ENCODE data around the gene CCDC78. TPM values are rescaled to one million over a fixed set of nuclear protein-coding genes. Genes with fewer than 3 reads are reported as not detected.
A peak's percentile ranks its signal among the peaks of the same experiment; 100 is the strongest.

The CCDC78 gene
- total and polyA plus RNA-seq, 2 of the 13 experiments (the other 11 are each of a cell fraction or from before 2014, with no cell fraction given) = 0.53 to 1.5 TPM

- TF ChIP-seq RXRA (CRISPR knock-in tag; IDR thresholded peaks at IDR 0.05) (no peak), ZNF431 (CRISPR knock-in tag; IDR thresholded peaks at IDR 0.05; ENCODE audit: borderline replicate concordance, low read depth) (no peak), PRDM10 (CRISPR knock-in tag; IDR thresholded peaks at IDR 0.05; ENCODE audit: low read depth) (no peak), ZNF232 (CRISPR knock-in tag; IDR thresholded peaks at IDR 0.05; ENCODE audit: borderline replicate concordance) (peak; percentile 73; the same call in 1 of the 2 replicates), RBM22 (optimal IDR thresholded peaks at IDR 0.05; ENCODE audit: low read length) (no peak), FOXJ3 (CRISPR knock-in tag; IDR thresholded peaks at IDR 0.05; ENCODE audit: borderline replicate concordance) (no peak), LCORL (IDR thresholded peaks at IDR 0.05) (no peak), LCORL (CRISPR knock-in tag; IDR thresholded peaks at IDR 0.05) (no peak), ZNF251 (CRISPR knock-in tag; IDR thresholded peaks at IDR 0.05) (no peak), ZNF430 (CRISPR knock-in tag; IDR thresholded peaks at IDR 0.05) (no peak), POLR2A (IDR thresholded peaks at IDR 0.05; ENCODE audit: insufficient read depth in 1 of 2, low read depth in 2 of 2, low read length in 2 of 2) (no peak), THYN1 (CRISPR knock-in tag; IDR thresholded peaks at IDR 0.05; ENCODE audit: borderline replicate concordance, low read depth) (no peak), SOX13 (IDR thresholded peaks at IDR 0.05) (no peak), SOX13 (CRISPR knock-in tag; conservative IDR thresholded peaks at IDR 0.05 in 1 of 2, IDR thresholded peaks at IDR 0.05 in 1 of 2) (no peak), ZNF124 (CRISPR knock-in tag; IDR thresholded peaks at IDR 0.05) (peak; percentile 37; the same call in 1 of the 2 replicates)
- TF ChIP-seq, protein P1, sequence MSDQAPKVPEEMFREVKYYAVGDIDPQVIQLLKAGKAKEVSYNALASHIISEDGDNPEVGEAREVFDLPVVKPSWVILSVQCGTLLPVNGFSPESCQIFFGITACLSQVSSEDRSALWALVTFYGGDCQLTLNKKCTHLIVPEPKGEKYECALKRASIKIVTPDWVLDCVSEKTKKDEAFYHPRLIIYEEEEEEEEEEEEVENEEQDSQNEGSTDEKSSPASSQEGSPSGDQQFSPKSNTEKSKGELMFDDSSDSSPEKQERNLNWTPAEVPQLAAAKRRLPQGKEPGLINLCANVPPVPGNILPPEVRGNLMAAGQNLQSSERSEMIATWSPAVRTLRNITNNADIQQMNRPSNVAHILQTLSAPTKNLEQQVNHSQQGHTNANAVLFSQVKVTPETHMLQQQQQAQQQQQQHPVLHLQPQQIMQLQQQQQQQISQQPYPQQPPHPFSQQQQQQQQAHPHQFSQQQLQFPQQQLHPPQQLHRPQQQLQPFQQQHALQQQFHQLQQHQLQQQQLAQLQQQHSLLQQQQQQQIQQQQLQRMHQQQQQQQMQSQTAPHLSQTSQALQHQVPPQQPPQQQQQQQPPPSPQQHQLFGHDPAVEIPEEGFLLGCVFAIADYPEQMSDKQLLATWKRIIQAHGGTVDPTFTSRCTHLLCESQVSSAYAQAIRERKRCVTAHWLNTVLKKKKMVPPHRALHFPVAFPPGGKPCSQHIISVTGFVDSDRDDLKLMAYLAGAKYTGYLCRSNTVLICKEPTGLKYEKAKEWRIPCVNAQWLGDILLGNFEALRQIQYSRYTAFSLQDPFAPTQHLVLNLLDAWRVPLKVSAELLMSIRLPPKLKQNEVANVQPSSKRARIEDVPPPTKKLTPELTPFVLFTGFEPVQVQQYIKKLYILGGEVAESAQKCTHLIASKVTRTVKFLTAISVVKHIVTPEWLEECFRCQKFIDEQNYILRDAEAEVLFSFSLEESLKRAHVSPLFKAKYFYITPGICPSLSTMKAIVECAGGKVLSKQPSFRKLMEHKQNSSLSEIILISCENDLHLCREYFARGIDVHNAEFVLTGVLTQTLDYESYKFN (CRISPR knock-in tag; conservative IDR thresholded peaks at IDR 0.05) = no peak
- TF ChIP-seq, protein P2, sequence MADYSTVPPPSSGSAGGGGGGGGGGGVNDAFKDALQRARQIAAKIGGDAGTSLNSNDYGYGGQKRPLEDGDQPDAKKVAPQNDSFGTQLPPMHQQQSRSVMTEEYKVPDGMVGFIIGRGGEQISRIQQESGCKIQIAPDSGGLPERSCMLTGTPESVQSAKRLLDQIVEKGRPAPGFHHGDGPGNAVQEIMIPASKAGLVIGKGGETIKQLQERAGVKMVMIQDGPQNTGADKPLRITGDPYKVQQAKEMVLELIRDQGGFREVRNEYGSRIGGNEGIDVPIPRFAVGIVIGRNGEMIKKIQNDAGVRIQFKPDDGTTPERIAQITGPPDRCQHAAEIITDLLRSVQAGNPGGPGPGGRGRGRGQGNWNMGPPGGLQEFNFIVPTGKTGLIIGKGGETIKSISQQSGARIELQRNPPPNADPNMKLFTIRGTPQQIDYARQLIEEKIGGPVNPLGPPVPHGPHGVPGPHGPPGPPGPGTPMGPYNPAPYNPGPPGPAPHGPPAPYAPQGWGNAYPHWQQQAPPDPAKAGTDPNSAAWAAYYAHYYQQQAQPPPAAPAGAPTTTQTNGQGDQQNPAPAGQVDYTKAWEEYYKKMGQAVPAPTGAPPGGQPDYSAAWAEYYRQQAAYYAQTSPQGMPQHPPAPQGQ (CRISPR knock-in tag; IDR thresholded peaks at IDR 0.05; ENCODE audit: borderline replicate concordance) = no peak
These were observed 25.3 kb downstream of the CCDC78 start (continued) for GRCh38 chr16:700684-701584.
